Non-pigmented ciliary epithelial cell (primary cell): Measurements from ENCODE around the gene HIVEP3.

Experiments used
- DNase-seq: peaks from one replicate; pipeline ENCODE4 v3.0.0-alpha.2; 2010; ENCODE audit warnings: low read depth

Gene HIVEP3

GRCh38 chr1:41611068-41611931 is 307.4 kb downstream of the HIVEP3 start:
- no peak for DNase-seq

- DNase-seq = no peak
Measured at GRCh38 chr1:41610361-41610760, 308.4 kb downstream of the HIVEP3 start.

- no peak for DNase-seq
Measured at GRCh38 chr1:41609166-41609883, 309.4 kb downstream of the HIVEP3 start.

GRCh38 chr1:41608211-41608610 is 310.5 kb downstream of the HIVEP3 start:
- no peak for DNase-seq

GRCh38 chr1:41607808-41608207 is 310.9 kb downstream of the HIVEP3 start:
- DNase-seq = no peak

GRCh38 chr1:41599912-41600311 is 318.8 kb downstream of the HIVEP3 start:
- DNase-seq = no peak

- no peak for DNase-seq
Measured at GRCh38 chr1:41598325-41598724, 320.4 kb downstream of the HIVEP3 start.

GRCh38 chr1:41592451-41593125 is 326.1 kb downstream of the HIVEP3 start:
- no peak for DNase-seq

GRCh38 chr1:41591891-41592290 is 326.8 kb downstream of the HIVEP3 start:
- DNase-seq = no peak

GRCh38 chr1:41590331-41590730 is 328.4 kb downstream of the HIVEP3 start:
- DNase-seq = no peak

- no peak for DNase-seq
Measured at GRCh38 chr1:41589395-41589794, 329.3 kb downstream of the HIVEP3 start.

GRCh38 chr1:41588334-41588875 is 330.3 kb downstream of the HIVEP3 start:
- DNase-seq = no peak

GRCh38 chr1:41587791-41588190 is 330.9 kb downstream of the HIVEP3 start:
- no peak for DNase-seq

GRCh38 chr1:41586230-41586629 is 332.5 kb downstream of the HIVEP3 start:
- DNase-seq = no peak

GRCh38 chr1:41583658-41584547 is 334.8 kb downstream of the HIVEP3 start:
- no peak for DNase-seq

GRCh38 chr1:41582851-41583657 is 335.7 kb downstream of the HIVEP3 start:
- DNase-seq = no peak

- no peak for DNase-seq
Measured at GRCh38 chr1:41582351-41582750, 336.4 kb downstream of the HIVEP3 start.

GRCh38 chr1:41582004-41582325 is 336.8 kb downstream of the HIVEP3 start:
- DNase-seq = no peak

- no peak for DNase-seq
Measured at GRCh38 chr1:41581216-41582003, 337.3 kb downstream of the HIVEP3 start.
